GM18511 (cell line): ENCODE measurements around the gene ZW10.
"Not testable (repeated sequence)": the region's sequence is repeated elsewhere in the genome, so short reads cannot be mapped to it uniquely, and the experiment has no call there.

Experiments used
- ATAC-seq: cut with Tn5 transposase; IDR thresholded peaks from one replicate; pipeline ENCODE4 v1.9.1; 2021; ENCODE audit warnings: mild to moderate bottlenecking, moderate library complexity; ENCODE audit not compliant: unreplicated experiment

The ZW10 gene

DNA sequence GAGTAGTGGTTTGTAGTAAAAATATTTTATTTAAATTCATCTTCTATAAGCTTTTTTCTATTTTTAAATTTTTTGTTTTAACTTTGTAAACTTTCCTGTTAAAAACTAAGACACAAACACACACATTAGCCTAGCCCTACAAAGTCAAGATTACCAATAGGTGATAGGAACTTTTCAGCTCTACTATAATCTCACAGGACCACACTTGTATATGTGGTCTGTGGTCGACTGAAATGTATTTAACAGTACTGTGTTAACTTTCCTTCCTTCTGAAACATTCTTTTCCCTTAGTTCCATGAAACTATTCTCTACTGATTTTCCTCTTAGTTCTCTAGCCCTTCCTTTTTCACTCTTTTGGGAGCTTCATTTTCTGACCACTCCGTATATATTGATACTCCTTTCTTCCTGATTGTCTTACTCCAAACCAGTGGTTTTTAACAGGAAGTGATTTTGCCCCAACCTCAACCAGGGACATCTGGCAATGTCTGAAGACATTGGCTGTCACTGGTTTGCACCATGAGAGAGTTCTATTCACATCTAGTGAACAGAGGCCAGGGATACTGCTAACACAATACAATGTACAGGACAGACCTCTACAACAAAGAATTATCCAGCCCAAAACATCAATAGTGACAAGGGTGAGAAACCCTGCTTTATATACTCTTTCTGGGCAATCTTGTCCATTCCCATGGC is 8.8 kb downstream of the ZW10 start:
- no peak for ATAC-seq

DNA sequence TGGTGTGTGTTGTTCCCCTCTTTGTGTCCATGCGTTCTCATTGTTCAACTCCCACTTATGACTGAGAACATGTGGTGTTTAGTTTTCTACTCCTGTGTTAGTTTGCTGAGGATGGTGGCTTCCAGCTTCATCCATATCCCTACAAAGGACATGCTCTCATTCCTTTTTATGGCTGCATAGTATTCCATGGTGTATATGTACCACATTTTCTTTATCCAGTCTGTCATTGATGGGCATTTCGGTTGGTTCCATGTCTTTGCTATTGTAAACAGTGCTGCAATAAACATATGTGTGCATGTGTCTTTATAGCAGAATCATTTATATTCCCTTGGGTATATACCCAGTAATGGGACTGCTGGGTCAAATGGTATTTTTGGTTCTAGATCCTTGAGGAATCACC is 10.5 kb downstream of the ZW10 start:
- ATAC-seq = not testable (repeated sequence)

DNA sequence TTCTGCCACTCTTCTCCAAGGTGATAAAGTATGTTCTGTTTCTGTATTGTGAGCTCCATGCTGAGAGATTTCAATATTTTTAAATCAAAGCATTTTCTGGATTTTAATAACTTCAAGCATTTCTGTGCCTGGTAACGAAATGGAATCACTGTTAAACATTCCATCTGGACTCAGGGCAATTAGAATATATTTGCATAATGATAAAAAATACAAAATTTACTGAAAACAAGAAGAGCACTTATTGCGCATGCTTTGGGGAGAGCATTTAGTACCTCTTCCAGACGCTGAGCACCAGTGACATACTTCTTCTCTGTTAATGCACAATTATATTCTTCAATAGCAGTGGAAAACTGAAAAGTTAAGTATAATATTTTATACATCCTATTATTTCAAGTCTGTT is 13.3 kb downstream of the ZW10 start:
- ATAC-seq = no peak

DNA sequence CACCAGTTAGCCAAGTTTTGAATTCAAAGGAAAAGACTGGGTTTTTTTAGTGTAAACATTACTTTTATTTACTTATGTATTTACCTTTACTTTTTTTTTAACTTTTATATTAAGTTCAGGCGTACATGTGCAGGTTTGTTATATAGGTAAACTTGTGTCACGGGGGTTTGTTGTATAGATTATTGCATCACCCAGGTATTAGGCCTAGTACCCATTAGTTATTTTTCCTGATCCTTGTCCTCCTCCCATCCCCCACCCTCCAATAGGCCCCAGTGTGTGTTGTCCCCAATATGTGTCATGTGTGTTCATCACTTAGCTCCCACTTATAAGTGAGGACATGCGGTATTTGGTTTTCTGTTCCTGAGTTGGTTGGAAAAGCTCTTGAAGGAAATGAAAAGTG is 20.6 kb downstream of the ZW10 start:
- ATAC-seq = no peak

DNA sequence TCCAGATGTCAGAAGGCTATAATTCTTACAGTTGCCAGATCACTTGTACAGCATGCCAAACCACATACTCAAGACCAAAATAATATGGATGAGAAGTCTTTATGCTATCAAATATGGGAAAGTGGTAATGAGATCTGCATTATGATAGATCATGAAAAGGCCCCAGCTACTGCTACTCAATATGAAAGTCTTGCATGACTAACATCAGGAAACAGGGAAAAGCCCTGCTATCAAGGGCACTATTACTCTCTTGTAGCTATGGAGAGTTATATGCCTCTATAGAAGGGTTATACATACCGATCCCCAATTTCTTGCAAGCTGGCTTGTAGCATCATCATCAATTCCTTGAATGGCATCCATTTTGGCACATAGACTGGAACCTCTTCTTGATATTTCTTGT is 37.2 kb downstream of the ZW10 start:
- ATAC-seq = no peak

GRCh38 chr11:113732092-113732491 is 41.4 kb downstream of the ZW10 start:
- no peak for ATAC-seq

DNA sequence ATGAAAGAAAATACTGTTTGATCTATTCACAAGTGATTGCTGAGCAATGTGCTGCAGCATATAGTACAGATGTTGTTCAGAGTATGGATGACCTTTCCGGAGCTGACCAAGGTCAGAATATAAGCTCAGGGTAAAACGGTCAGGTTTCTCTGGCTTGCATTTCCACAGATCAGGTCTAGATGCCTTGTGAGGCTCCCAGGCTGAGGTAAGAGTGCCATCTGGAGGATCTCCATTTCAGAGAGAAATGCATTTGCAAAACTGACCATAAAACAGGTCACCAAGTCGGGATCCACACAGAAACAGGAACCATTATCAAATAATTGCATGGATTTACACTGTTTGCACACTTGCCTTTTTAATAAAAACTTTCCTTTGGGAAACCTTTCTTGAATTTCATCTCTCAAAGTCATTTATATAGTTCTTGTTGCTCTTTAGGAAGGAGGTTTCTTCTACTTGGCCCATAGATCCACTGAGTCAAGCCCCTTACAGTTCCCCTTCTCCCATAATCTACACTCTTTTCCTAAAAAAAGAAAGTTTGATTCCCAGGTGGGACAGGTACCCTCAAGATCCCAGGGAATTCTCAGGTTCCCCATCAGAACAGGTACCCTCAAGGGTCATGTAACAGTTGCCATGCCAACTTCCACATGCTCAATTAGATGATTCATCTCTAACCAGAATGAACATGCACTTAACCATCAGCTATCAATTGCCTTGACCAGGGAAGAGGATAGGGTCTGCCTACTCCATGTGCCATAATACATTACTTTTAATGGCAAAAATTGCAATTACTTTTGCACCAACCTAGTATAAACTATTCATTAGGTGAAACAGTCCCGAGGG is 42.4 kb downstream of the ZW10 start:
- ATAC-seq = no peak

GRCh38 chr11:113729456-113729855 is 44.0 kb downstream of the ZW10 start:
- ATAC-seq = no peak

GRCh38 chr11:113728814-113729213 is 44.7 kb downstream of the ZW10 start:
- ATAC-seq = no peak

DNA sequence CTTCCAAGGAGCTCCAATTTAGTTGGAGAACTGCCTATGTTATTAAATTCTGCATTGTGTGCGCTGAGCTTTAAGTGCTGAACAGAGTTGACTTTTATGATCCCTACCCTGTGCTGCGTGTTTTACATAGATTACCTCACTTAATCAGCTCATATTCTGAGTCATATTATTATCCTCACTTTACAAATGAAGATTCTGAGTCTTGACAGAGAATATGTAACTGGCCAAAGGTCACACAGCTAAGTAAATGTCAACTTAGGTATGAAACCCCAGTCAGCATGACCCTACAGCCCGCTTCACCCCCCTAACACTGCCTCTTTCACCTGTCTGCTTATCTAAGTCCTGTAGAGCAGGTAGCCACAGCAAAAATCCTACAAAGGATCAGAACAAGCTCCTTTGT is 47.6 kb downstream of the ZW10 start:
- ATAC-seq = no peak

DNA sequence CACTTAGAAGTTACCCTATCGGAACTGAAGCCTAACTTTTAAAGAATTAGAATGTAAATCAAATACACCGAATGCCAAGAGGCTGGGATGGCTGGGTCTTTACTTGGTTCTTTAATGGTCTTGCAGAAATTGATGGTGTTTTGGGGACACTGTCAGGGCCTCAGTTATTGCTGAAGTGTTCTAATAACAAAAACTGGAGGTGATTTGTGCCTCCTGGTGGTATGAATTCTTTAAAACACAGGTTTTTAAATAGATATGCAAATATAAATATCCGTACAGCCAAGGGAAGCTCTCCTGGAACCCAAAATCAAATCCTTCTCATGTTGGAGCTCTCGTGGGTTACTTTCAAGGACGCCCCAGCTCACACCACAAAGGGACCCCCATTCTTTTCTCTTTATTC is 48.1 kb downstream of the ZW10 start:
- no peak for ATAC-seq

DNA sequence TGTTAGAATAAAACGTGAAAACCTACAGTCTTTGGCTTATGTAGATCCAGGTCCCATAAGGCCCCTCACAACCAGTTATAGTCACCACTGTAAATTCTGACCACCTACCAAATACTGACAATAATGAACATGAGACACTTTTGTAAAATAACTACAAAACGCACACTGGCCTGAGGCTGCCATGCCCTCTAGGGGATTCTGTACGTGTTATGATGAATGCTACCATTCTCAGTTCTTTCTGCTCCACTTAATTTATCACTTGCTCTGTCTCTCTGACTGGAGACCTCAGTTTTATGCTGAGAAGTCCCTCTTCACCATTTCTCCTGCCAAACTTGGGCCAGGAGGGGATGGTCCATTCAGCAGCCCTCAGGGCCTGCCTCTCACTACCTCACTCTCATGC is 48.7 kb downstream of the ZW10 start:
- ATAC-seq = no peak

DNA sequence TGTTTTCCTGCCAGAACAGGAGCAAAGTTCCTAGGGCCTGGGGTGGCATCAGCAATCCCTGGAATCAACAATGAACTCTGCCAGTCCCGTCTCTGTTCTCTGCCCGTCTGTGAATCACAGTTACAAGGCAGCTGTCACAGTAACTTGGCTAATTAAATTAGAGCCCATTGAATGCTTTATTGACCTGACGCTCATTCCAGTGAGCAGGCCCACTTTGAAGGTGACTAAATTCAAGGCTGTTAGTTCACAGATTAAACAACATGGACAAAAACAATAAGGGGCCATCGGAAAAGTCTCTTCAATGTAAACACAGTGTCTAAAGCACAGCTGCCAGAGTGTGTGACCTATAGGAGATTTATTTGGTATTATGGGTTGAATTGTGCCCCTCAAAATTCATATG is 49.7 kb downstream of the ZW10 start:
- ATAC-seq = no peak

DNA sequence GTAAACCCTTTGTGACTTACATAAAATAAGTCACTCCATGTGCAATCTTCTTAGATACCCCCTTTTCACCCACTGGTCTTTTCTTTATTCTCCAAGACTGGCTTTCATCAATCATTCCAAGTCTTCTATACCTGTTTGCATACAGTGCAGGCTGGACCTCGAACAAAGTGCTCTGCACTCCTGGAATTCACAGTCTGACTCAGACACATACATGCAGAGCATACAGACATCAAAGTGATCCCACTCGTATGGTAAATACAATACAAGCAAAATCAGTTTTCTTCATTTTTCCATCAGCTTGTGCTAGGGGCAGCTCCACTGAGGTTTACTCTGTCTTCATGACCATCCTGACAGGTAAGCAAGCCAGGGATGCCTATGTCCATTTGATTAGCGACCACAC is 50.6 kb downstream of the ZW10 start:
- no peak for ATAC-seq

DNA sequence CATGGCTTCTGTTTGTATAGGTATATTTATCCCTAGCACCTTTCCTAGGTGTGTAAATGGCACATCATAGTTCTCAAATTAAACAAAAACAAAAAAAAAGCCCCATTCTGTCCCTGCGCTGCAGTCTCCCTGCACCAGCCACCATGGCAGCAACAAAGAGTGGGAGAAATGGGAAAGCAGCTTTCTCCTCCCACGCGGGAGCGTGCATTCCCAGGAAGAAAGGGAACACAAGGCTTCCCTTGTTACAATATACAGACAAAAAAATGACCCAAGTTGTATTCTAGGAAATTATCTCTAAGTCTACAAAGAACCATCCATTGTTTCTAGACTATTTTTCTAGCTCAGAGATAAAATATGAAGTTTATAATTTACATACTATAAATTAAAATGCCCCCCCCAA is 51.3 kb downstream of the ZW10 start:
- no peak for ATAC-seq

DNA sequence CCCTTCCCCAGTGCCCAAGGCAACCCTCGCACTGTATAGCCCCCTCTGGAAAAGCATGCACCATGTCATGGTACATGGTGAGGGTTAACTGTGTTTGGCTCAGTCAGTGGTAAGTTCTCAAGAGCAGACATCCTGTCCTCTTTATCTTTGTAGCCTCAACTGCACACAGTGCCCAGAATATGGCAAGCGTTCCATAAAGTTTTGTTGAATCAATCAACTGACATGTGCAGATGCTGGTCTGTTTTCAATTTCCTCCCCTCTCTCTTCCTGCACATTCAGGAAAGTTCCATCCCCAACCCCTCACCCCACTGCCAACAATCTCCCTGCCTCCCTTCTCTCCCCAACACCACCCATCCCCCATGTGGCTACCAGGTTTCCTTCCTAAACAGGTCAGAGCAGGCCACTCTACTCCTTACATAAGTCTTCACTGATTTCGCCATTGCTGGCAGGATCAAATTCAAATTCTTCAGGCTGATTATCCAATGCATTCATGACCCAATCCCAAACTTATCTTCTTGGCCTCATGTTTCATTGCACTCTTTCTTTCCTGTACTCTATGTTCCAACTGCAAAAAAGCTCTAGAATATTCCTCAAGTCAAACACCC is 51.9 kb downstream of the ZW10 start:
- no peak for ATAC-seq

DNA sequence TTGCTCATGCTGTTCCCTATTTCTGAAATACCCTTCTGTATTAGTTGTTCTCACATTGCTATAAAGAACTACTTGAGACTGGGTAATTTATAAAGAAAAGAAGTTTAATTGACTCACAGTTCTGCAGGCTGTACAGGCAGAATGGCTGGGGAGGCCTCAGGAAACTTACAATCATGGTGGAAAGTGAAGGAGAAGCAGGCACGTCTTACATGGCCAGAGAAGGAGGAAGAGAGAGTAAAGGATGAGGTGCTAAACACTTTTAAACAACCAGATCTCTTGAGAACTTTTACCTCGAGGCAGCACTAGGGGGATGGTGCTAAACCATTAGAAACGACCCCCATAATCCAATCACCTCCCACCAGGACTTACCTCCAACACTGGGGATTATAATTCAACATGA is 53.0 kb downstream of the ZW10 start:
- ATAC-seq = not testable (repeated sequence)

- no peak for ATAC-seq
These were observed 57.4 kb downstream of the ZW10 start for GRCh38 chr11:113715882-113716625.

DNA sequence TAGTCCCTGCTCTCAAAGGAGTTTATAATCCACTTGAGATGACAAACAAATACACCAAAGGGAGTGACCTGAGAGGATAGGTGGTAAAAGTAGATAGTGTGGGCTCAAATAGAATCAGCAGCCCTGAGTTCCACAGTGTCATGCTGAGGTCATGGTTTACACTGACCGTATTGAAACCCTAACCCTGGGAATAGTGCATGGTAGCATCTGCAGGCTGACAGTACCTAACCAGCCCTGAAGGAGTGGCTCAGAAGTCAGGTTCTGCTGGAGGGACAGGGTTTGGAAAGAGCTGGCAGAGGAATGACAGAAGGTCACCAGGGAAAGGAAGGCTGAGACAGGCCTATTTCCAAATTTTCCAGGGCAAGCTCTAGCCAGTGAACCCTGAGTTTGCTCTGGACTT is 58.2 kb downstream of the ZW10 start:
- no peak for ATAC-seq

- no peak for ATAC-seq
These were observed 62.5 kb downstream of the ZW10 start for GRCh38 chr11:113710989-113711388.

DNA sequence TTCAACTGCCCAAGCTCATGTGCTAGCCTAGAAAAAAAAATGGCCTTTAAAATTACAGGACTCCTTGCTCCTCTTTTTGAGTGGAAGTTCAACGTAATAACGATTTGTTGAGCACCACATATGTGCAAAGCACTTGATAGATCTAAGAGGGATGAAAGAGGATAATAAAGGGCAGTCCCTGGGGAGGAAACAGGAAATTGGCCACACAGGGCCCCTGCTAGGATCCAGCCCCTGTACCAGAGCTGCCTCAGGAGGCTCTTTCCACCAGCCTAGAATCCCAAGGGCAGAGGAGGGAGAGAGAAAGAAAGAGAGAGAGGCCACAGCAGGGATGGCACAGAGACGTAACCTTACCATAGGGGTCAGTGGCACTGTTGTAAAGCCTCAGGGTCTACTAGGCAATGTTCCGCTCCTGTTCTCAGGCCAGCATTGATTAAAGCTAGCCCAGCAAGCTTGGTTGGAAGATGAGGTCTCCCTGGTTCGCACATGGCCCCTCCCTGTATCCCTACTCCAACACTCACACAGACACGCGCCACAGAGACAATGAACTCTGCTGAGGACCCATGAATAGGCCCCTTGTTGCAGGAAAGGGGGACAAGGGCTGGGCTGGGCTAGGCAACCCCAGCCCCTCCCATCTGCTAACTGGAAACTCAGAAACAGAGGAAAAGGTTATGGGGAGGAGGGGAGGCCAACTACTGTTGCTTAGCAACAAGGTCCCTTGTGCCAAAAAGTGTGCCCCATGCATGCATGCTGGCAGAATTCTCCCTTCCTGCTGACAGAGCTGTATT is 67.4 kb downstream of the ZW10 start, which contains the start of gene TMPRSS5:
TSS of gene TMPRSS5 (minus strand) at position 438 of the 785 bp plus-strand sequence. CDS start at position 354, 84 bp downstream.
- no peak for ATAC-seq
